Fibroblast of lung (primary cell): Measurements from ENCODE around the gene CTNND2.

Source experiments
- EZH2 ChIP-seq: IDR thresholded peaks from 2 replicates; pipeline ENCODE4 v1.5.1; 2012; ENCODE audit warnings: low read length, control low read depth, mild to moderate bottlenecking; ENCODE audit errors: missing control alignments
- TF ChIP-seq, protein P1 (sequence below), 2 donors: IDR thresholded peaks in 1 of 2; conservative IDR thresholded peaks in 1 of 2; 1 replicate in 1 of 2; 2 replicates in 1 of 2; pipeline ENCODE4 v1.5.1; 2011 to 2012; ENCODE audit warnings: low read length in 2 of 2, control low read depth in 1 of 2, inconsistent platforms in 1 of 2, low read depth in 1 of 2, mild to moderate bottlenecking in 1 of 2

DNA sequence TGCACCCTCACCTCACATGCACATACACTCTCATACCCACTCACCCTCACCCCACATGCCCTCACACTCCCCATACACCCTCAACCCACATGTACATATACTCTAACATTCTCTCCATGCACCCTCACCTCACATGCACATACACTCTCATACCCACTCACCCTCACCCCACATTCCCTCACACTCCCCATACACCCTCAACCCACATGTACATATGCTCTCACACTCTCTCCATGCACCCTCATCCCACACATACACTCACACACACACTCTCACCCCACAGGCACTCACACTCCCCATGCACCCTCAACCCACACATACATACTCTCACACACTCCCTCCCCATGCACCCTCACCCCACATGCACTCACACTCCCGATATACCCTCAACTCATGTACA lies 593.0 kb downstream of the CTNND2 start:
- TF ChIP-seq, protein P1, sequence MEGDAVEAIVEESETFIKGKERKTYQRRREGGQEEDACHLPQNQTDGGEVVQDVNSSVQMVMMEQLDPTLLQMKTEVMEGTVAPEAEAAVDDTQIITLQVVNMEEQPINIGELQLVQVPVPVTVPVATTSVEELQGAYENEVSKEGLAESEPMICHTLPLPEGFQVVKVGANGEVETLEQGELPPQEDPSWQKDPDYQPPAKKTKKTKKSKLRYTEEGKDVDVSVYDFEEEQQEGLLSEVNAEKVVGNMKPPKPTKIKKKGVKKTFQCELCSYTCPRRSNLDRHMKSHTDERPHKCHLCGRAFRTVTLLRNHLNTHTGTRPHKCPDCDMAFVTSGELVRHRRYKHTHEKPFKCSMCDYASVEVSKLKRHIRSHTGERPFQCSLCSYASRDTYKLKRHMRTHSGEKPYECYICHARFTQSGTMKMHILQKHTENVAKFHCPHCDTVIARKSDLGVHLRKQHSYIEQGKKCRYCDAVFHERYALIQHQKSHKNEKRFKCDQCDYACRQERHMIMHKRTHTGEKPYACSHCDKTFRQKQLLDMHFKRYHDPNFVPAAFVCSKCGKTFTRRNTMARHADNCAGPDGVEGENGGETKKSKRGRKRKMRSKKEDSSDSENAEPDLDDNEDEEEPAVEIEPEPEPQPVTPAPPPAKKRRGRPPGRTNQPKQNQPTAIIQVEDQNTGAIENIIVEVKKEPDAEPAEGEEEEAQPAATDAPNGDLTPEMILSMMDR (conservative IDR thresholded peaks at IDR 0.05 in 1 of 2, IDR thresholded peaks at IDR 0.05 in 1 of 2; ENCODE audit: low read depth in 1 of 2, low read length in 2 of 2), result no peak
- TF ChIP-seq EZH2, result no peak
